ENCODE results near the gene TECPR2.
"Not testable (repeated sequence)": the region's sequence is repeated elsewhere in the genome, so short reads cannot be mapped to it uniquely, and the experiment has no call there.

The TECPR2 gene

DNA sequence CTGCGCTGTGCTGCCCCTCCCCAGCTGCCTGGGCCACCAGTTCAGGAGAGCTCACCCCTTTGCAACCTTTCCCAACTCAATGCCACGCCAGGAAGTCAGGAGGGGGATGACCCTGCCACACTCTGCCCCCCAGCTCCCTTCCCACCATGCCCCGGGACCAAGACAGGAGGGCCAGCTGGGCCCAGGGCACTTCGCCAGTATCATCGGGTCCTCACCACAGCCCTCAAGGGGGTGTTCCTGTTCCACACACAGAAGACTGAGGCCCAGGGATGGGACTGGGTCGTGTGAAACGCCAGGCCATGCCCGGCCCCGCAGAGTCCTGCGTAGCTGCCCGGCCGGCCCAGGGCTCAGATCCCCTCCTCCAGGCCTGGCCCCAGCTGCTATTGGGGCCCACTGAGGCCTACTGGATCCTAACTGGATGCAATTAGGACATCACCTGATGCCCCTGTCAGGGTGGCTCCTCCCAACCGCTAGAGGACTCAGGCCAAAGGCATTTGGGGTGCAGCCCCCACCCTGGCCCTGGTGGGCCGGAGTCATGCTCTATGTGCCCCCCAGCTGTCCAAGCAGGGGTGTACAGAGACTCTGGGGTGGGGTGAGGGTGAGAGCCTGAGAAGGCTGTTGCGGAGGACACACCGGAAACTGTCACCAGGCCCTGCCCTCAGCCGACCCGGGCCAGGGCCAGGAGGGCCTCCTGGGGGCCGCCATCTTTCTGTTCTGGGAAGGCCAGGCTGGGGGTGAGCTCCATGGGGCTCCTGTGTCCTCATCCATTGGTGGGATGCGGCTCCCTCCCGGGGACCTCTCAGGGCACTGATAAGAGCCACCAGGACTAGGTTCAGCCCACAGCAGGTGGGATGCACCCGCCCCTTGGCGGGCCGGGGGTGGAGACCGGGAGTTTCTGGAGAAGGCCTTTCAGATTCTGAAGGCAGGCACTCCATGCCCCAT lies 176.1 kb downstream of the TECPR2 start:
- DNase-seq, result no peak

DNA sequence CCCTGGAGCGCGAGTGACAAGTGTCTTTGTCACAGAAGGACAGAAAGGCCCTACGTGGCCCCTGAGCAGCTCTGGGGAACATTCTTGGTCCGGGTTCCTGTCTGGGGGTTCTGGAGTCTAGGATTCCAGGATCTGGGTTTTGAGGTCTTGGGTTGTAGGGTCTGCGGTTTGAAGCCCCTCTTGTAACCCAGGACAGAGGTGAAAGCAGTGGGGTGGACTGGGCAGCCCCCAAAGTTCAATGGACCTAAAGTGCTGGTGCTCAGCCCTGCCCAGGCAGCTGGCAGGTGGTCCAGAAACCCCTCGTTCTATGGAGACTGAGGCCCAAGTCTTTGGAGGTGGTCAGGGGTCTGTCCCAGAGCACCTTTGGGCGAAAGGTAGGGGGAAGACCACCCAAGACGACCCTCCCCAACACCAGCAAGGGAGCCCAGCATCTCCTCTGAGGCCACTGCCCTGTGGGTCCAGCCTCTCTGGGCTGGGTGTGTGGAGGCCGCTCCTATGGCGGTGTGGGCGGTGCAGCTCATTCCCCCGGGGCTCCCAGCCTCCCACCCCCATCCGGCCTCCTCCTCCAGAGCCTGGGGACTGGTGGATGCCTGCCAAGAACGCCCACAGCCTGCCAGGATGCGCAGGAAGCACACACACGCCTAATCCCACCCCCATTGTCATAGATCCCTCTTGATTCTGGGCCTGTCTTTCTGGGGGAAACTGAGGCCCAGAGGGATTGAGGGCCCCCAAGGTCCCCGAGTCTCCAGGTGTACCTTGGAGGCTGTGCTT lies 177.0 kb downstream of the TECPR2 start:
- DNase-seq, result no peak

DNA sequence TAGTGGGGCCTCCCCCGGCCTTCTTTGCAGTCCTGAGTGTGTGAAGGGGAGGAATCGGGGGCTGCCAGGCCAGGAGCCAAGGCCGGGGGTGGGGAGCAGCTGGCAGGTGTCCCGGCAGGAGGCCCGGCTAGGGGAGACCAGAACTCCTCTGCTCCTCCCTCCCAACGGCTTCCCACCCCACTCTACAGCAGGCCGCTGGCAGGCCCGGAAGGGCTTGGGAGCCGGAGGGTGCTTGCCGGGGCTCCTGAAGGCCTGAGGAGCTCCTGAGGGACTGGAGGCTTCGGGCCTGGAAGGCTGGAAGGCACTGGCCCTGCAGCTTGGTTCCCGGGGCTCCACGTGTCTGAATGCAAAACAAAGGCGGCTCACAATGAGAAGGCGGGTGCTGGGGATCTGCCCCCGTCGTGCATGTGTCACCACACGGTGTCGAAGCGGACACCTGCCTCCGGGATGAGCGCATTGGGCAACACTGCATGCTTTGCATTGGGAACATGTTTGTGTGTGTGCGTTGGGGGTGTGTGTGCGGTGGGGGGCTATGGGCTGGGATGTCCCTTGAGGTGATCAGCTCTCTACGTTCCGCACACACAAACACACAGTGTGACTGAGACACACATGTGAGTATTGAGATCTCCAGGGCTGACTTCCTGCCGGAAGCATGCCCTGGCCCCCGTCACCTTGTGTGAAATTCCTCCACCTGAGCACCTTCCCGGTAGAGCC lies 177.7 kb downstream of the TECPR2 start:
- DNase-seq, result no peak

DNA sequence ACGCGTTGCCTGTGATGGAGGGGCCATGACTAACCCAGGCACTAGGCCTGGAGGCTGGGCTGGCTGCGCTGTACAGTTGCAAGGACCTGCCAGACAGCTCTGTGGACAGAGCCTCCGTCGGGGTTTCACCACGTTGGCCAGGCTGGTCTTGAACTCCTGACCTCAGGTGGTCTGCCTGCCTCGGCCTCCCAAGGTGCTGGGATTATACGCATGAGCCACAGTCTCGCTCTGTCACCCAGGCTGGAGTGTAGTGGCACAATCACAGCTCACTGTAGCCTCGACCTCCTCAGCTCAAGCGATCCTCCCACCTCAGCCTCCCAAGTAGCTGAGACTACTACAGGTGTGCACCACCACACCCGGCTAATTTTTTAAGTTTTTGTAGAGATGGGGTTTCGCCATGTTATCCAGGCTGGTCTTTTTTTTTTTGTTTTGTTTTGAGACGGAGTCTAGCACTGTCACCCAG lies 178.3 kb downstream of the TECPR2 start:
- not testable (repeated sequence) for DNase-seq

DNA sequence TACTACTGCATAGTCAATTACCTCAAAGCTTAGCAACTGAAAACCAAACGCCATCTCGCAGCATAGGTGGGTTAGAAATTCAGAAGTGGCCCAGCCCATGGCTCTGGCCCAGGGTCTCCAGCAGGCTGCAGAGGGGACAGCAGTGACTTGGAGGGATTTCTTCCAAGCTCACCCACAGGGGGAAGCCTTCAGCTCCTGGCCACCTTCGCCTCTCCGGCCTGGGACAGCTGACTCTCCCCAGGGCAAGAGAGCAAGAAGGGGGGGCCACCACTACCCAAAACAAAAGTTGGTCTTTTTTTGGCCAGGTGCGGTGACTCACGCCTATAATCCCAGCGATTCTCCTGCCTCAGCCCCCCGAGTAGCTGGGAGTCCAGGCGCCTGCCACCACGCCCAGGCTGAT lies 179.0 kb downstream of the TECPR2 start:
- DNase-seq, result no peak

DNA sequence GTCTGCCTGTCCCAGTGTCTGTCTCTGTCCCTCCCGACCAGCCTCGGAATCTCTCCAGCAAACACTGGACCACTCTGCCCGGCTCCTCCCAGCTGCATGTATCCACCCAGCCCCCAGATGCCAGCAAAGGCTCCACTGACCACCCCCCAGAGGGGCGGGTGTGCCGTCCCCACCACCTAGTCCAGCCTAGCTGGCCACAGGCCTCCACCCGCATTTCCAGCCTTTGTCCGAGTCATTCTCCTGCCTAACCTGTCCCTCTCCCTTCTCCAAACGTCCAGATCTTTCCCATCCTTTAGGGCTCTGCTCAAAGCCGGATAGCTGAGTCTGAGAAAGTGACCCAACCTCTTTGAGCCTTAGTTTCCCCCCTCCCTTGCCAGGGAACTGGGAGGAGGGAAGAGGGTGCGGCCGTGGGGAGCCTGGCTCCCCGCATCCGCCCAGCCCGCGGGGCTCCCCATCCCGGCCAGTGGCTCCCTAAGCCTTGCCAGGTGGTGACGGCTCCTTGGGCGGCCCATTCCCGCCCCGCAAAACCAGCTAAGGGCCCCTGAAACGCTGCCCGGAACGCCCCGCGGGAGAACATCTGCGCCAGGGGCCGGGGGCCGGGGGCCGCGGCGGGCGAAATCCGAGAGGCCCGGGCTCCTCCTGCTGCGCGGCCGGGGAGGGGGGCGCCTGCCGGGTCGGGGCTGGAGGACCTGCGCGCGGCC lies 181.5 kb downstream of the TECPR2 start:
- no peak for DNase-seq

DNA sequence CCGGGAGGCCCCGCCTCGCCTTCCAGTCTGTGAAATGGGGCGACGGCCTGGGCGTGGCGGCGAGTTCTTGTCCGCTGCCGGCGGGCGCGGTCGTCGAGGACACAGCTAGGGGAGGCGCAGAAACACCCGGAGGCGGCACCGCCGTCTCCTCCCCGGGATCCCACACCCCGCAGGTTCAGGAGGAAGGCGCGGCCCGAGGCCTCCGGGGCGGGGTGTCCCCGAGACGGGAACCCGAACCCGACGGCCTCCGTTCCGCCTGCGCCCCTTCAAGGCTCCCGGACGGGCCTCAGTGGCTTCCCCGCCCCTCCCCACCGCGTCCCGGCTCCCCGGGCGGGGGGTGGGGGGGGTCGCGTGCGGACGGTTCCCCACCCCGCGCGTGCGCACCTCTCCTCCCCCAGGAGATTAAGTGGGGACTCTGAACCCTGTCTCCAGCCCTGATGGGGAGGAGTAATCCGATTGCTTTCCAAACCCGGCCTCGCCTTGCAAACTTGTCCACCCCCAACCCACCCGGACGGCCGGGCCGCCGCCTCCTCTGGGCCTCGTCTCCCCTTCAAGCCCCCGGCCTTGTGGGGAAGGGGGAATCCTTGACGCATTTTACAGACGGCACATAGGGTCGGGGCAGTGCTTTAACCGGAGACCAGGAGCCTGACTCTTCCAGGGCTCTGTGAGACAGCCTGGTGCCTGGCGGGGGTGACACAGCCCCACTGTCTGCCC lies 182.2 kb downstream of the TECPR2 start:
- no peak for DNase-seq

DNA sequence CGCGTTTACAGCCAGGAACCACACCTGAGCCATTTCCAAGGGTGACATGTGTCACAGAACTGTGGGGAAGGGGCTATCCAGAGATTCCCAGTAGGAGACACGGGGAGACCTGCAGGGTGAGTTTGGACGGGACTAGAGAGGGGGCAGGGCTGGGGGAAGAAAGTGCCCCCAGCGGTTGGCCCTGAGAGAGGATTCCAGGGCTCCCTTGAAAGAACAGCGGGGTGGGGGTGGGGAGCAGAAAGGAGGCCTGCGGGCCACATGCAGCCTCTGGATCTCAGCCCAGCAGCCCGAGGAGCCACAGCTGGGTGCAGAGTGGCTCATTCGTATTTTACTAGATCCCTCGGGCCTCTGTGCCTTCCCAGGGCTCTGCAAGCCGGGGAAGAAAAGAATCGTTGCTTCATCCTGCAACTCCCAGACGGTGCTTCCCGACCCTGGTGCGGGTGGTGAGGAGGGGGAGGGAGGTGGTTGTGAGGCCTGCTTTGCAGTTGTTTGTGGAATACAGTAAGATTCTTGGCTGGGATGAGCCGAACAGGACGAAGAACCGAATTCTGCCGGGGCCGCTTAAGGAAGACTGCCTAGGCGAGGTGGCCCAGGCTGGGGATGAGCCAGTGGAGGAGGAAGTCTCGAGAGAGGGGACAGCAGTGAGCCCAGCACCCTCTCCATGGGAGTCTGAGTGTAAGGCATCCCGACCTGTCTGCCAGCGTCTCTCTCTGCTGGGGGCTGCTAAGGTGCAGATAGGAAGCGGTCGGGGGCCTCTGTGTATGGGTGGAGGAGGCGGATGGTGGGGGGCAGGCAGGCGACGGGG lies 182.9 kb downstream of the TECPR2 start:
- DNase-seq, result no peak

DNA sequence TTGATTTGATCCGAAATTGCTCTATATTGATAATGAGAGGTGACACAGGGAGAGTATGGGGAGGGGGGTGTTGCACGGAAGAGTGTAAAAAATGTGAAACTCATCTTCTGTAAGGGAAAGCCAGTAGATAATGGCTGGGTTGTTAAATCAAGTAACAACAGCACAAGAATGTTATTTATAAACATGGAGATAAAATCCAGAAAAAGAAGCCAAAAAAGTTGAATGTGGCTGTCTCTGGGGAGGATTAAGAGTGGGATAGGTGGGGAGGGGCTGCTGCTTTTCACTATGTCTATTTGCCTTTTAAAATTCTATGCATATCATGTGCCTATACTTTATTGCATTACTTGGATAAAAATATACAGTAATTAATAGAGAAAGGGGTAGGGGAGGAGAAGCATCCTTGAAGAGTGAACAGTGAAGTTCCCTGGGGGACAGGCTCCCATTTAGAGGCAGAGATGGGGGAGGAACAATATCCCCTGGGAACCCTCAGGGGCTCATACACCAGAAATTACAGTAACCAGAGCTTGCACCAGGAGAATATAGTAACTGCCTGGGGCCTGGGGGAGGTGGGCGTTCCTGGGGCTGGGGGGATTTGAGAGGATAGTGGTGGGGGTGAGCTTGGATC lies 186.0 kb downstream of the TECPR2 start:
- DNase-seq, result no peak

DNA sequence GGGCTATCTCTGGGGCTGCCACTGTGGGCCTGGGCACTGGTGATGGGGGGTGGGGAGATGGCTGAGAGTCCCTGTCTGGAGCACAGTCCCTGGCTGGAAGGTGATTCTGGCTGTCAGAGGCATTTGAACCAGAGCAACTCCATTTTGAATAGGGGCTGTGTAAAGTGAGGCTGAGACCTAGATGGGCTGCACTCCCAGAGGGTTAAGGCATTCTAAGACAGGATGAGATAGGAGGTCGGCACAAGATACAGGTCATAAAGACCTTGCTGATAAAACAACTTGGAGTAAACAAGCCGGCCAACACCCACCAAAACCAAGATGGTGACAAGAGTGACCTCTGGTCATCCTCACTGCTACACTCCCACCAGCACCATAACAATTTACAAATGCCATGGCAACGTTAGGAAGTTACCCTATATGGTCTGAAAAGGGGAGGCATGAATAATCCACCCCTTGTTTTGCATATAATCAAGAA lies 188.2 kb downstream of the TECPR2 start:
- DNase-seq, result not testable (repeated sequence)

Measured in NK-92 treated with Interleukin-12 subunit alpha and Interleukin-12 subunit beta, amount 100 ng/mL, for 24 hours (cell line).